Small intestine (tissue), 4 donors: ENCODE measurements around the gene GSTA2. TPM values are rescaled to one million over a fixed set of nuclear protein-coding genes. Genes with fewer than 3 reads are reported as not detected.

ENCODE experiments used
- polyA plus RNA-seq, 4 donors: library from polyadenylated mRNA; stranded (reverse) in 3 of 4; unstranded in 1 of 4; fragments of 200-250 nt in 3 of 4; fragments of 120-200 nt in 1 of 4; gene quantifications; one replicate each; pipeline versions ENCODE4 v1.2.1 to v1.2.3, GENCODE V29; 2013
- donor health status: healthy with polysubstance abuse.
- donor health status: Bipolar disorder and iron deficiency.
- donor health status: healthy.

GSTA2 gene
- polyA plus RNA-seq, 4 donors: 21.5 to 232 (median 56.4) TPM

Other genes with a start within 250 kb of the GSTA2 start
- 10 to 100 TPM in 2 of 4 donors, 1 to 10 TPM in 2; 2.7 to 66.0 (median 8.5) TPM for gene TRAM2, start 186.4 kb downstream of the GSTA2 start, polyA plus RNA-seq
- gene TMEM14A, start 92.4 kb downstream of the GSTA2 start, polyA plus RNA-seq: 10 to 100 TPM; 26.7 to 52.2 (median 36.7) TPM
- gene GSTA1, start 40.3 kb upstream of the GSTA2 start, polyA plus RNA-seq: 1,000 to 10,000 TPM in 2 of 4 donors, 100 to 1,000 TPM in 2; 174 to 2,206 (median 874) TPM
- gene GSTA5, start 77.3 kb upstream of the GSTA2 start, polyA plus RNA-seq: not detected
- not detected for gene GSTA3, start 146.2 kb upstream of the GSTA2 start, polyA plus RNA-seq
- gene GSTA4, start 231.8 kb upstream of the GSTA2 start, polyA plus RNA-seq: 10 to 100 TPM; 11.3 to 81.0 (median 22.5) TPM